HFFc6 (cell line): Measurements from ENCODE around the gene MAP3K10. TPM values are rescaled to one million over a fixed set of nuclear protein-coding genes. Genes with fewer than 3 reads are reported as not detected.

Experiments
- DNase-seq: peaks from one replicate; pipeline ENCODE4 v3.0.0-alpha.2; 2018
- H3K27ac Mint-ChIP-seq: 2 replicates; pipeline ENCODE4 v1.8.0; 2020; ENCODE audit warnings: mild to moderate bottlenecking, mixed read lengths
- H3K27me3 Mint-ChIP-seq: 2 replicates; pipeline ENCODE4 v1.8.0; 2021; ENCODE audit warnings: mild to moderate bottlenecking, moderate library complexity, mixed read lengths; ENCODE audit not compliant: insufficient read depth
- H3K36me3 Mint-ChIP-seq: 2 replicates; pipeline ENCODE4 v1.8.0; 2021; ENCODE audit warnings: low read depth, mixed read lengths
- H3K4me1 Mint-ChIP-seq: 2 replicates; pipeline ENCODE4 v1.8.0; 2020; ENCODE audit warnings: low read depth, mixed read lengths
- H3K4me3 Mint-ChIP-seq: 2 replicates; pipeline ENCODE4 v1.8.0; 2020; ENCODE audit warnings: mild to moderate bottlenecking, moderate library complexity, mixed read lengths
- H3K9me3 Mint-ChIP-seq: 2 replicates; pipeline ENCODE4 v1.8.0; 2020; ENCODE audit warnings: mild to moderate bottlenecking, mixed read lengths
- total RNA-seq, 6 experiments: library from RNA; stranded (reverse); fragmentation: NEBNext Ultra II Directional; extraction: Animal tissue kit (Norgen Biotek cat#: 25700); gene quantifications; 2 replicates in 1 of 6; 3 replicates in 5 of 6; pipeline ENCODE4 v1.2.3, GENCODE V29; 2021
- TF ChIP-seq, protein P1 (sequence below): fragments of 200-600 bp; sonication (generic); IDR thresholded peaks from 2 replicates; pipeline ENCODE4 v1.5.0; 2021; ENCODE audit warnings: antibody characterized with exemption, mild to moderate bottlenecking

Gene MAP3K10
- total RNA-seq, 6 experiments from 2014 or later: 10.7 to 14.9 (median 11.3) TPM

DNA sequence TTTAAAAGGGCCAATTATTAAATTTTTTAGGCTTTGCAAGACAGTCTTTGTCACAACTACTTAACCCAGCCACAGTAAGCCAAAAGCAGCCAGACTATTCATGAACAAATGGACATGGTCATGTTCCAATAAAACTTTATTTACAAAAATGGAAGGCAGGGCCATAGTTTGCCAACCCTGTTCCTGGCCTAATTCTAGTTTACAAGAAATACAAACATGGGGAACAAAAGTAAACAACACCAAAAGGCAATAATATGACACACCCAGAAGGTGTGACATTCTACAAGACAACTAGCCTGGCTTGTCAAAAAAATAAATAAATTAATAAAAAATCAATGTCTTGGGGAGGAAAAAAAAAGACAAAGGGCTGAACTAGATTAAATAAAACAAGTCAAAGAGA, 60.0 kb downstream of the MAP3K10 start:
- Mint-ChIP-seq H3K4me1 (no peaks in the 10 kb centered on the region), H3K36me3 (peaks cover 16% of the 10 kb centered on the region), H3K9me3 (no peaks in the 10 kb centered on the region), H3K4me3 (no peak overlapping the region), H3K27me3 (peaks cover 6% of the 10 kb centered on the region), H3K27ac (no peak overlapping the region)
- DNase-seq: no peak
- TF ChIP-seq, protein P1, sequence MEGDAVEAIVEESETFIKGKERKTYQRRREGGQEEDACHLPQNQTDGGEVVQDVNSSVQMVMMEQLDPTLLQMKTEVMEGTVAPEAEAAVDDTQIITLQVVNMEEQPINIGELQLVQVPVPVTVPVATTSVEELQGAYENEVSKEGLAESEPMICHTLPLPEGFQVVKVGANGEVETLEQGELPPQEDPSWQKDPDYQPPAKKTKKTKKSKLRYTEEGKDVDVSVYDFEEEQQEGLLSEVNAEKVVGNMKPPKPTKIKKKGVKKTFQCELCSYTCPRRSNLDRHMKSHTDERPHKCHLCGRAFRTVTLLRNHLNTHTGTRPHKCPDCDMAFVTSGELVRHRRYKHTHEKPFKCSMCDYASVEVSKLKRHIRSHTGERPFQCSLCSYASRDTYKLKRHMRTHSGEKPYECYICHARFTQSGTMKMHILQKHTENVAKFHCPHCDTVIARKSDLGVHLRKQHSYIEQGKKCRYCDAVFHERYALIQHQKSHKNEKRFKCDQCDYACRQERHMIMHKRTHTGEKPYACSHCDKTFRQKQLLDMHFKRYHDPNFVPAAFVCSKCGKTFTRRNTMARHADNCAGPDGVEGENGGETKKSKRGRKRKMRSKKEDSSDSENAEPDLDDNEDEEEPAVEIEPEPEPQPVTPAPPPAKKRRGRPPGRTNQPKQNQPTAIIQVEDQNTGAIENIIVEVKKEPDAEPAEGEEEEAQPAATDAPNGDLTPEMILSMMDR: no peak

DNA sequence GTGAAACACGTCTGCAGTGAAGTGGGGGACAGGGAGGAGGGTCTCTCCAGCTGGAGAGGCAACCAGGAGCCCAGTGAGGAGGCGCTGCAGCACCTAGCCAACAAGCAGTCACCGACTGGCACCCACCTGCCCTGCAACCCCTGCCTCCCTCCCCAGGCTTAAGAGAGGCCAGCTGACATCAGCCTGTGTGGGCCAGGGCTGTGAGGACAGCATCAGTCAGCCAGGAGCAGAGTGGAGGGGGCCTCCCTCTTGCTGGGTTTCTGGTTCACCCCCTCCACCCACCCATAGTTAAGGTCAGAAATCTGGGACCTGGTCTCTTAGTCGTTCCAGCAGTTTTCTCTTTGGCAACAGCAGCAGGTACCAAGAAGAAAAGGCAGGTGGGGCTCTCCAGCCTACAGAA, 60.8 kb downstream of the MAP3K10 start:
- H3K4me1 Mint-ChIP-seq: no peaks in the 10 kb centered on the region
- H3K36me3 Mint-ChIP-seq: peaks cover 16% of the 10 kb centered on the region
- no peak for DNase-seq
- H3K27ac Mint-ChIP-seq: no peak overlapping the region
- H3K4me3 Mint-ChIP-seq: no peak overlapping the region
- TF ChIP-seq, protein P1: no peak
- no peaks in the 10 kb centered on the region for H3K9me3 Mint-ChIP-seq
- H3K27me3 Mint-ChIP-seq: peaks cover 5% of the 10 kb centered on the region

DNA sequence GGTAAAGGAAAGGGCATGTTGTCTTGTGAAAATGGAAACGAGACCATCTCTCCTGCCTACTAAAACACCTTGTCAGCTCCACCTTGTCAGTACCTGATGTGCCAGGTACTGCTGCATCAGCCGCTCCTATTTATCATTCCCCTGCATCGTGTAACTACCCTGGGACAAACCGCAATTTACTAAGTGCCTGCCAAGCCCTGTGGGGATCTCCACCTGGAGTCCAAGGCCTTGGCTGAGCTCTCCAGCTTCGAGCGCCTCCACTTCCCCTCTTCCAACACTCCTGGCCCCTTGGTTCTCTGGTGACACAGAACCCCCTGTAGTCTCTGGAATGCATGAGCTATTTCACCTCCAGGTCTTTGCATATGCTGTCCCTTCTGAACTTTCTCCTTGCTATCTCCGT, 61.2 kb downstream of the MAP3K10 start:
- Mint-ChIP-seq H3K27ac (no peak overlapping the region), H3K9me3 (no peaks in the 10 kb centered on the region), H3K4me3 (no peak overlapping the region), H3K4me1 (0 out of 2 replicates have a peak, but pooled peaks cover 2% of the 10 kb centered on the region), H3K36me3 (peaks cover 16% of the 10 kb centered on the region), H3K27me3 (peaks cover 5% of the 10 kb centered on the region)
- no peak for DNase-seq
- TF ChIP-seq, protein P1: no peak

DNA sequence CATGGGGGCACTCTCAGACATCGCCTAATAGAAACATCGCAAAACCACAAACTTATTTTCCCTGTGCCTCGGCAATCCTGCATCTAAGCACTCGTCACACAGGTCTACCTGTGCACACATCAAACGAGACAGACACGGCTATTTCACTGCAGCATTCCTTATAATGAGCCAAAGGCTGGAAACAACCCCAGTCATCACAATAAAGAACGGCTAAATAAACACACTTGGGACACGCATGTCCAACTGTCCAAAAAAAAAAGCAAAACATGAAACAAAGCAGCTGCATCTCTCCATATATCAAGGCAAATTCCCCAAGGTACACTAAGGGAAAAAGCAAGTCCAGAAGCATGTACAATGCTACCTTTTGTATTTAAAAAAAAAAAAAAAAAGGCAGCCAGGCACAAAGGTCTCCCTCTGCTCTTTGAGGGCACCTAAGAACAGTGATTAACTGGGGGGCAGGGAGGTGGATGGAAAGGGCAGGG, 62.4 kb downstream of the MAP3K10 start:
- Mint-ChIP-seq H3K4me3 (no peak overlapping the region), H3K9me3 (no peaks in the 10 kb centered on the region), H3K4me1 (0 out of 2 replicates have a peak, but pooled peaks cover 5% of the 10 kb centered on the region), H3K27ac (no peak overlapping the region), H3K27me3 (peaks cover 5% of the 10 kb centered on the region), H3K36me3 (peaks cover 16% of the 10 kb centered on the region)
- no peak for DNase-seq
- TF ChIP-seq, protein P1: no peak

DNA sequence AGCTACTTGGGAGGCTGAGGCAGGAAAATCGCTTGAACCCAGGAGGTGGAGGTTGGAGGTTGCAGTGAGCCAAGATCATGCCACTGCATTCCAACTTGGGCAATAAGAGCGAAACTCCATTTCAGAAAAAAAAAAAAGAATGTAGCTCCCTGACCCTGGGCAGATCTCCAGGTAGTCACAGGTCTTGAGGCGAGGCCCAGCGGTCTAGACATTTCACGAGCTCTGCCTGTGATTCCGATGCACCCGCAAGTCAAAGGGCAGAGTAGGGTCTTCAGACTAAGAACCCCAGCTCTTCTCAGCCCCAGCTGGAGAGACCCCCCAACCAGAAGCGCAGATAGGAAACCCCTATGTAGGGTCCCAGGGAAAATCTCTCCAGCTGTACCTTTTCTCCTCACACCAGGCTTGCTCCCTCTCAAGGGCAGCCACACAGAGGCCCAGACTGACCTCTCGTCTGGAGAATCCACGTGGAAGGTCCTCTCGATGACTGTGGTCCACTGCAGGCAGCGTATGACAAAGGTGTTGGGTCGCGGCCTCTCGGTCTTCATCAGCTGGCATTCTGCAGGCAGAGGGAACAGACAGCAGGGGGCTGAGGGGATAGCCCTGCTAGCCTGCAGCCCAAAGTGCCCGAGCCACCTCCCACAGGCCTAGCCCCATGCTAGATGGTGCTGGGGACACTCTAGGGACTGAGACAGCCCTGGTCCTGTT, 63.6 kb downstream of the MAP3K10 start:
- peaks cover 16% of the 10 kb centered on the region for H3K36me3 Mint-ChIP-seq
- H3K4me1 Mint-ChIP-seq: peaks cover 5% of the 10 kb centered on the region; the same call in 1 of the 2 replicates
- TF ChIP-seq, protein P1: no peak
- no peak overlapping the region for H3K4me3 Mint-ChIP-seq
- no peaks in the 10 kb centered on the region for H3K9me3 Mint-ChIP-seq
- DNase-seq: no peak
- H3K27ac Mint-ChIP-seq: no peak overlapping the region
- peaks cover 5% of the 10 kb centered on the region for H3K27me3 Mint-ChIP-seq
